Dedifferentiated amniotic fluid mesenchymal stem cell (primary cell): ENCODE results near the gene PLIN3.
"Not testable (repeated sequence)": the region's sequence is repeated elsewhere in the genome, so short reads cannot be mapped to it uniquely, and the experiment has no call there.

Experiments used
- DNase-seq: peaks from one replicate; pipeline ENCODE4 v3.0.0-alpha.2; 2016; ENCODE audit errors: extremely low spot score

Gene PLIN3, protein sequence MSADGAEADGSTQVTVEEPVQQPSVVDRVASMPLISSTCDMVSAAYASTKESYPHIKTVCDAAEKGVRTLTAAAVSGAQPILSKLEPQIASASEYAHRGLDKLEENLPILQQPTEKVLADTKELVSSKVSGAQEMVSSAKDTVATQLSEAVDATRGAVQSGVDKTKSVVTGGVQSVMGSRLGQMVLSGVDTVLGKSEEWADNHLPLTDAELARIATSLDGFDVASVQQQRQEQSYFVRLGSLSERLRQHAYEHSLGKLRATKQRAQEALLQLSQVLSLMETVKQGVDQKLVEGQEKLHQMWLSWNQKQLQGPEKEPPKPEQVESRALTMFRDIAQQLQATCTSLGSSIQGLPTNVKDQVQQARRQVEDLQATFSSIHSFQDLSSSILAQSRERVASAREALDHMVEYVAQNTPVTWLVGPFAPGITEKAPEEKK

DNA sequence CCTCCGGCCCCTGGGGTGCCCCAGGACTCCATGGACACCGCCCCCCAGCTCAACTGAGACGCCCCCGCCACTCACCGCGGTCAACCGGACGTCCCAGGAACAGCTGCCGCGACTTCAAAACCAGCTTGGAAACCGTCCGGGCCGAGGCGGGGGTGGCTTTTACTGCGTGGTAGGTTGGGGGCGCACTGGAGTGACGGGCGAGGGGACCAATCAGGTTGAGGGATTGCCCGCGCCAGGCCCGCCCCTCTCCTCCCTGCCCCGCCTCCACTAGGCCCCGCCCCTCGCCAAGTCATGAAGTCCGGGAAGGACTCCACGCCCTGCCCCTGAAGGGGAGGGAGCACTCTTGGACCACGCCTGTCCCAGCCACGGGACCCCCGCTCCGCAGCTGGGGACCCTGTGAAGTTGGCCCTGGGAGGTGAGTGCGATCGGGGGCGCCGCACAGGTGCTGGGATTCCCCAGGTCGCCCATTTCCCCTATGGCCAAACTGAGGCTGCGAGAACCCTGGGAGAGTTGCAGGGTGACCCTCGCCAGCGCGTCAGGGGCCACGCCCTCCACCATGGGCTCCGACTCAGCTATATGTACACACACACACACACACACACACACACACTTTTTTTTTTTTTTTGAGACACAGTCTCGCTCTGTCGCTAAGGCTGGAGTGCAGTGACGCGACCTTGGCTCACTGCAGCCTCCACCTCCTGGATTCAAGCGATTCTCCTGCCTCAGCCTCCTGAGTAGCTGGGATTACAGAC is at the start of gene PLIN3:
Gene PLIN3, minus strand, starts transcription at position 134 of the 752 bp plus-strand sequence. CDS start 6,273 bp downstream, outside the sequence.
- DNase-seq = peak; percentile 94

DNA sequence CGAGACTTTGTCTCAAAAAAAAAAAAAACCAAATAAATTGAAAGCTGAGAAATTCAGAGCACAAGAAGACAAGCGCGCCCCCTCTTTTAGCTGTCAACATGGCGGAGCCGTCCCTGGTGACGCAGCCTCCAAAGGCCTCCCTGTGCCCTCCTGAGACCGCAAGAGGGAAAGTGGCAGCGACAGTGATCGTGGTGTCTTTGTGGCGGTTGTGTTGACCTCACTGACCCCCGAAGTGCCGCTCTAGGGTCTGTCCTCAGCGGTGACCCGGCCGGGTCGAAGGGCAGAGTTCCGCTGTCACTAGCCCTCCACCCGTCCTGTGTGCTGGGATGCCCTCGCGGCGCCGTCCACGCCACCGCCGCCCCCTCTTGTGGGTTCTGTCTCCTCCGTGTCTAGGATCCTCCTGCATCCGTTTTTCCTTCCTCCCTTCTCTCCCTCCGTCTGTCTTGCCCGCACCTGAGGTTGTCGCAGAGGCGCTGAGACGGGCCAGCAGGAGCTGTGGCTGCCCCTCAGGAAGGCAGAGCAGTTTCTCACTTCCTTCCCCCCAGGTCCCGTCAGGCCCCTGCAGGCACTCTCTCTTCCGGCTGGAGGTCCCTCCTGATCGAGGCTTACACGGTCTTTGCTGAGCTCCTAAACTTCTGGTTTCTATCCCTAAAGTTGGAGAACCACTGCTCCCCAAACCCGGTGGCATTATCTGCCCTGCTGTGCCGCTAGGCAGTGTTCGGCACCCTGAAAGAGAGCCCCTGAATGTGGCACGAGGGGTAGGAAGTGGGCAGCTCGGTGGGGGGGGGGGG is 49.0 kb upstream of the PLIN3 start:
- DNase-seq = no peak

DNA sequence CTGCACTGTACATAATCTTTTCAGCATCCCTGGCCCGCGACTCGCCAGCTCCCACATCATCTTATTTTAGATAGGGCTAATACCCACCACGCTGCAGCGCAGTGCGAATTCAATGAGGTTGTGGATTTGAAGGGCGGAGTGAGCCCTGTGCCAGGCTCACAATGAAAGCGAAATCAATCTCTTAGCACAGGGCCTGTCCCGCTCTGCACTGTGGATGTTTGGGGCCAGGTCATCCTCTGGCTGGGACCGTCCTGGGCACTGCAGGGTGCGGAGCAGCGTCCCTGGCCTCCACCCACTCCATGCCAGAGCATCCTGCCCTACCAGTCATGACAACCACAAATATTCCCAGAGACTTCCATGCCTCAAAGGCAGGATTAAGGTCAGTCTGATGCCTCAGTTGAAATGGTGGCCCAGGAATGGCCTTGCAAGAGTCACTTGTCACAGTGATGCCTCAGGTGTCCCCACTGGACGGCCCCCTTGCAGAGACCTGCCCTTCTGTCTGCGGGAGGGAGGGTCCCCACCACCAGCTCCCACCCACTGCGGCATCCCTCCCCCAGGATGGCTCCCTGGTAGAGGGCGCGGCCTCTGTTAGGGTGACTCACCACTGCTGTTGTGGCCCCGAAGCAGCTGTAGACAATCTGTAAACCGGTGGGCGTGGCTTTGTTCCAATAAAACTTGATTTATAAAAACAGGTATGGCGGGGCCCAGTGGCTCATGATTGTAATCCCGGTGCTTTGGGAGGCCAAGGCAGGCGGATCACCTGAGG is 47.5 kb upstream of the PLIN3 start:
- DNase-seq = peak; percentile 59

DNA sequence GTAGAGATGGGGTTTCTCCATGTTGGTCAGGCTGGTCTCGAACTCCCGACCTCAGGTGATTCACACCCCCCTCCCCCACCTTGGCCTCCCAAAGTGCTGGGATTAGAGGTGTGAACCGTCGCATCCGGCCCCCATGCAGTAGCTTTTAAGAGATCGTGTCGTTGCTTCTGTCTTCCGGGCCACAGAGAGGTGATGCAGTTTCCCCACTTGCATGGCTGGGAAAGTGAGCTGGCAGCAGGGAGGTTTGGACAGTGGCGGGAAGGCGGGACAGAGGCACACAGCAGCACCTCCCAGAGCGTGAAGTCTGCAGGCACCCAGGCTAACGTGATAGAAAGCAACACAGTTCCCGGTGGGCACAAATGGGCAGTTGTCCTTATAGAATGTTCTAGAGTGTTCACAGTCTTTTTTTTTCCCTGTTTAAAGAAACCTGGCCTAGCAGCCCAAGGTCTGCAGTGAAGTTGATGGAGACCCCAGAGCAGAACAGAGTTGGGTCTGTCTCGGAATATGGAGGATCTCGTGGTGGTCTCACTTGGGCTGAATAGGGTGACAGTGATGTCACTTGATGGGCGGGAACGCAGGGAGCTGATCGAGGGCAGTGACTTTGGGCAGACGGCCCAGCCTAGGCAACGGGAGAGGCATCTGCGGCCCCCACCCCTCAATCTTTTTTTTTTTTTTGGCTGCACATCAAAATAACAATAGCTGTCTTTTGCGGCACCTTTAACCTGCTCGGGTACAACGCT is 46.7 kb upstream of the PLIN3 start:
- no peak for DNase-seq

DNA sequence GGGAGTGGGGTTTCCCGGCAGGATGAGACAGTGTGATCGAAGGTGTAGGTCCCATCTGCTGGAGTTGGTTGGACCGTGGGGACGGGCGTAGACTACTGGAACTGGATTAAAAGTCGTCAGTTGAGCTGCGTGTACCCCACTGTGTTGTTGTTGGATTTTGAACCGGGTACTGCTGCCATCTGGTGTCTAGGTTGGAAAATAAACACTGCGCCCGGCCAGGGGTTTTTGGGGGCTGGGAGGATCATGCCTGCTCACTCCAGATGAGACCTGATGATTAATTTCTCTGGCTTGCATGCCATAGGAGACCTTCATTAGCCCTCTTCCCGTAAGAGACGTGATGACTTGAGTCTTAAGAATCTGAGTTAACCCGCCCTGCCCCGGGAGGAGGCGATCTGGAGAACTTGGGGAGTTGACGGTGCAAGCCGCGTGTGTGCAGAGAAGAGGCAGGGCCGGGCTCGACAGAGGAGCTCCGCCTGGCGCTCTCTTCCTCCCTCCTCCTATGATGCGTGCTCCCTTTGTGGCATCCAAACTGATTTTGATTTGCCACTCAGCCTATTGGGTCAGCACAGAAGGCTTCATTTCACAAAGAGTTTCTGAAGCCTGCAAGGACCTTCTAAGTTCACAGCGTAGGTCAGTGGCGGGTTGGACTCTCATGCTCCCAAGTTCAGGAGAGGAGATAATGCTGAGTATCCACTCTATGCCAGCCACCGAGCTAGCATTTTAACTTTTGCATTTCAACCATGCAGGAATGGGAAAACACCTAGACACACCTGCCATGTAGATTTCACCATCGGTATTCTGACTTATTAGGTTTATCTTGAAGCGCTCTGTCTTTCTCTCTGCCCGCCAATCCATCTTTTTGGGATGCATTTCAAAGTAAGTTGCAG is 44.6 kb upstream of the PLIN3 start:
- DNase-seq = peak; percentile 99

DNA sequence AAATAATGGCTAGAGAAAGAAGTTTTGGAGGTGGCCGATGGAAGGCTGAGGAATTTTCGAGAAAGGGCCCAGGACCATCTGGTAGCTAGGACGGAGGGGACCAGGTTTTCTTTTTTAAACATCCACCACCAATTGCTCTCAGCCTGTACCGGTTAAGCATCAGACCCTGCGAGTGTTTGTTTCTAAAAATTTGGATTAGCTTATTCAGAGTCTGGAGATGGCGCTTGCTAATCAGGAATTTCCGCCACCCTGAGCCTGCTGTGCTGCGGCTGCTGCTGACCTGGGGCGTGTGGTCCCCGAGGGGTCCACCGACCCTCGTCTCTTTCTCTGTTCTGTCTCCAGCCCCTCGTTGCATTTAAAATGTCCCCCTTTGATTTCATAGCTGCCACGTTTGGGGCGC is 43.8 kb upstream of the PLIN3 start:
- DNase-seq = no peak

DNA sequence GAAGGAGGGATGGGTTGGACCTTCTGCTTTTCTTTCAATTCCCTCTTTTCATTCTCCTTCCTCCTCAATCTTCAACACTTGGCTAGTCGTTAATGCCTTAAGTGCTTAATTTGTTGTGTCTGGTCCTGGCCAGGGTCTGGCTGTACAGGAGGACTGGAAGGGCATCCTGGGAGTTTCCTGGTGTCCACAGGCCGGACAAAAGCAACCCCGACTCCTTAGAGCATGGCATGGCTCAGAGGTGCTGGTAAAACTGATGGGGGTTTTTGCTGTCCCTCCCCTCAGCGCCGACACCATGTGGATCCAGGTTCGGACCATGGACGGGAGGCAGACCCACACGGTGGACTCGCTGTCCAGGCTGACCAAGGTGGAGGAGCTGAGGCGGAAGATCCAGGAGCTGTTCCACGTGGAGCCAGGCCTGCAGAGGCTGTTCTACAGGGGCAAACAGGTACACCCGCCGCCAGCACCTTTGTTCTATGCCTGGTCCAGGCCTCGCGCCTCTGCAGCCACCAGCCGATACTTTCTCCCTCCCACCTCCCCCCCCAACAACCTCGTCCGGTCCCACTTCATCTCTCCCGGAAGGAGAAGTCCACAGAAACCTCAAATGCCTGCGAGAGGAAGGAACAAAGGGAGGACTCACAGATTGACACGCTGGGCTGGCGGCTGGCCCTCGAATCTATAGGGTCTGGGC is 43.3 kb upstream of the PLIN3 start:
- DNase-seq = peak; percentile 22

DNA sequence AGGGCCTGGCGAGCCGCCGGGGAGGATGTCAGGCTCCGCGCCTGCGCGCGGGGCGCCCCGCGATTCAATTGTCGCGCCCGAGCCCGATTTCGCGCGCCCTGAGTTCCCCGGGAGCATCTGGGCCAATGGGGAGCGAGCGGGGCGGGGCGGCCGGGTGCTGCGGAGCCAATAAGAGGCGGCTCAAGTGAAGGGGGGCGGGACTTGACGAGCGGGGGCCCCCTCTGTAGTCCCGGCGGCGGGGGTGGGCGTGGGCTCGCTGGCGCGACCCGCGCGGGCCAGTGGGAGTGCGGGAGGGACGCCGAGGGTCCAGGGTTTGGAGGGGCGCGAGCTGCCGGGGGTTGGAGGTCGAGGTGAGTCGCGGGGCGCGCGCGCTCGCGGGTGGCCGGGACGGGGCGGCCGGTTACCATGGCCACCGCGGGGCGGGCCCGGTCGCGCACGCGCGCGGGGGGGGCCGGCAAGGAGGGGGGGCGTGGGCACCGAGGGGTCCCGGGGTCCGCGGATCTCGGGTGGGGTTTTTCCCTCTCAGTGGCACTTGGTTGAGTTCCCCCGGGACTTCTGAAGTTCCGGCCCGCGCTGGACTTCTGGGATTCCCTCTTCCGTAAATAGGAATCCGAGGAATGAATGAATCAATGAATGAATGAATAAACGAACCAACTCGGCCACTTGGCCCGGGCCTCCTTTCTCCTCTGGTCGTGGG is 42.6 kb upstream of the PLIN3 start:
- peak; percentile 79 for DNase-seq

DNA sequence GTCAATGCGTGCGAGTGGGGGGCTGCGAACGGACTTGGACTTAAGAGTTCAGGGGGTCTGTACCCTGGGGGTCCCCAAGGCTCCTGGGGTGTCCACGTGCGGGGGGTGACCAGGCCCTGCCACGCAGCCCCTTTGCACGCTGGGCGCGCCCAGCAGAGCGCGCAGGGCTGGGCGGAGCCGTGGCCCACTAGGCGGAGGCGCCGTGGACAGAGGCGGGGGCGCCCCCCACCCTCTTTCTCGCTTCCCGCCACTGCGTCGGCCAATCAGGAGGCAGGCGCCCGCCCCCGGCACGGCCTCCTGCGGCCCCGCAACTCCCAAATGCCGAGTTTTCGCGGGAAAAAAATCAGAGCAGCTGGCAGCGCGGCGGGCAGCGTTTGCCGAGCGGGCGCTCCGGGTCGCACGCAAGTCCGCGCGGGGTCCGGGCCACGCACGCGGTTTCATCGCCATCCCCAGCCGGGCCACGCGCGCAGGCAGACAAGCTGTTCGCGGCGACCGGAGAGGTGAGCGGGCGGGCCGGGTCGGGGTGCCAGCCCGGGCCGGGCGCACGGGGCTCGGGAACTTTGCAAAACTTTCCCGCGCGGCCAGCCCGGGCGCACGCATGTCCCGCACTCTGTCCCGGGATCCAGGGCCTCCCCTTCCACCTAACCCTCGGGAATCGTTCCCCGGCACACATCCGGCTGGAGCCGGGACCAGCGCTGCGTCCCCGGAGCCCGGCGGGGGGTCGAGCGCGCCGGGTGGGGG is 41.9 kb upstream of the PLIN3 start, which contains the start of gene UHRF1:
Gene UHRF1, plus strand, starts transcription at position 346 of the 741 bp plus-strand sequence. CDS start 1,385 bp downstream, outside the sequence.
- DNase-seq = no peak

DNA sequence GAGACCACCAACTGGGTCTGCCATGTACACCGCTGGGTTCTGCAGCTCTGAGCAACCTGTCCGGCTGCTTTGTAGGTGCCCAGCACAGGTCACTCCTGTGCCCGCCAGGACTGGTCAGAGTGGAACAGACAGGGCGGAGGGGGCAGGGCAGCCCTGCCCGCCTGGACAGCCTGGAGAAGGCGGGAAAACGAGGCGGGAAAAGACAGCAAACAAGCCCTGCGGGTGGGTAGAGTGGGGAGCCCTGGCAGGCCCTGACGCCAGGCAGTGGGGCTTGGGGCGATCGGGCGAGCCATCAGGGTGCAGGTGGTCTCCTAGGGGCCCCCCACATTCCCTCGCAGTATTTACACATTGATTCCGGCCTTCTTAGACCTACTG is 41.3 kb upstream of the PLIN3 start:
- DNase-seq = no peak

DNA sequence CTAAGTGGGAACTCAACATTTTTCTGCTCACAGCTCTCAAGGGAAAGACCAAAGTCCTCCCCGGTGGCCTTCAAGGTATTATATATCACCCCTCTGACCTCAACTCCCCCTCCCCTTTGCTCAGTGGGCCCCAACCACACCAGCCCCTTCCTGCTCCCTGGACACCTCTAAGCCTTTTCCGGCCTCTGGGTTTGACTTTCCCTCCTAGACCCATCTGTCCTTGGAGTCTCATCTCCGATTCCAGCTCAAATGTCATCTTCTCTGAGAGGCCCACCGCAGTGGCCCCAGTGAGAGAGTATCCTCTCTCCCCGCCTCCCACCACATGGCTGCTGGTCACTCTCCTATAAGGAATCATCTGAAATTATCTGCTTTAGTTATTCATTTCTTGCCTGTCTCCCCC is 40.9 kb upstream of the PLIN3 start:
- DNase-seq = no peak

DNA sequence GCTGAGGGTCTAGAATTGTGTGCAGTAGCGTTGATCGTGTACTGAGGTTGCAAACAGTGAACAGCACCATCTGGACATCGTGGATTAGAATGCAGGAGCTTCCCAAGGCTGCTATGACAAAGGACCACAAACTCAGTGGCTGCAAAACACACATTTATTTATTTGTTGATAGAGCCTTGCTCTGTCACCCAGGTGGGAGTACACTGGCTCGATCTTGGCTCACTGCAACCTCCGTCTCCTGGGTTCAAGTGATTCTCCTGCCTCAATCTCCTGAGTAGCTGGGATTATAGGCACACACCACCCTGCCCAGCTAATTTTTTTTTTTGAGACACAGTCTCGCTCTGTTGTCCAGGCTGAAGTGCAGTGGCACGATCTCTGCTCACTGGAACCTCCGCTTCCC is 39.5 kb upstream of the PLIN3 start:
- no peak for DNase-seq

DNA sequence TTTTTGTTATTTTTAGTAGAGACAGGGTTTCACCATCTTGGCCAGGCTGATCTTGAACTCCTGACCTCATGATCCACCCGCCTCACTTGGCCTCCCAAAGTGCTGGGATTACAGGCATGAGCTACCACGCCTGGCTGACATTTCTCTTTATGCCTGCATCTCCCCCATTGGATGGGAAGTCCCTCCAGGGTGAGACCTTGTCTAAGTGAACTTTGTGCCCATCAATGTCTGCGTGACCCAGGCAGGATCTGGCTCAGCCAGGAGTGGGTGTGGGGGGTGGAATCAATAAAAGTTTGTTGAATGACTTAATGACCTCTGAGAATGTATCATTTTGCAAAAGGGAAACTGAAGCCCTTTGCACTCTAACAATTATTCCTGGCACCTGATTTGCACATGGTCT is 37.0 kb upstream of the PLIN3 start:
- DNase-seq = no peak

DNA sequence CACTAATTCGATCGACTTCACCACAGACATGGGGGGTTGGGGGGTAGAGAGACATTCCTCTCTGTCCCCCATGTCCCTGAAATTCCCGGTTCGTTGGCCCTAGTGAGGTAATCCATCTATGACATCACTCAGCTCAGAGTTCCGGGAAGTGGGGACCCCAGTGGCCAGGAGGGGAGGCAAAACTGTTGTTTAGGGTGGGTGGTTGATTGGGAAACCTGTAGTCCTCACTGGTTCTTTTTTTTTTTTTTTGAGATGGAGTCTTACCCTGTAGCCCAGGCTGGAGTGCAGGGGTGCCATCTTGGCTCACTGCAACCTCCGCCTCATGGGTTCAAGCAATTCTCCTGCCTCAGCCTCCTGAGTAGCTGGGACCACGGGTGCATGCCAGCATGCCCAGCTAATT is 35.3 kb upstream of the PLIN3 start, which contains the start of gene ARRDC5:
Gene ARRDC5, minus strand, starts transcription at position 101 of the 400 bp plus-strand sequence. Its CDS starts 71 bp downstream, at position 30.
- no peak for DNase-seq

DNA sequence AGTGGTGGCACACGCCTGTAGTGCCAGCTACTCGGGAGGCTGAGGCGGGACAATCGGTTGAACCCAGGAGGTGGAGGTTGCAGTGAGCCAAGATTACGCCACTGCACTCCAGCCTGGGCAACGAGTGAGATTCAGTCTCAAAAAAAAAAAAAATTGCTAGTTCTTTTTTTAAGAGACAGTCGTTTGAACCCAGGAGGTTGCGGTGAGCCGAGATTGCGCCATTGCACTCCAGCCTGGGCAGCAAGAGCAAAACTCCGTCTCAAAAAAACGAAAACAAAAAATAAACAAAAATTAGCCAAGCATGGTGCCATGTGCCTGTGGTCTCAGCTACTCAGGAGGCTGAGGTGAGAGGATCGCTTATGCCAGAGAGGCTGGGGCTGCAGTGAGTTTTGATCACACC is 33.4 kb upstream of the PLIN3 start:
- DNase-seq = not testable (repeated sequence)

DNA sequence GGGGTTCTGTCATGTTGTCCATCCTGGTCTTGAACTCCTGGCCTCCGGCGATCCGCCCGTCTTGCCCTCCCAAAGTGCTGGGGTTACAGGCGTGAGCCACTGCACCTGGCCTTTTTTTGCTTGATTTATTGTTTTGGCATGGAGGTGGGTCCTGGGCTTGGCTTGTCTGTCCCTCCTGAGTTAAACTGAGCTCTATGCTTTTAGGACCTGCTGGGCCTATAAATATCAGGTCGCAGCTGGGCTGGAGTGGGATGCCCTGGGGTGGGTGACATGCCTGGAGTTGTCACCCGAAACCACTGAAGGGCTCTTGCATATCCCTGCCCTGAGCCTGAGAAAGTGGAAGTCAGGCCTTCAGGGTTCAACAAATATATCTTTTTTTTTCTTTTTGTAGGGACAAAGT is 29.7 kb upstream of the PLIN3 start:
- DNase-seq = no peak

DNA sequence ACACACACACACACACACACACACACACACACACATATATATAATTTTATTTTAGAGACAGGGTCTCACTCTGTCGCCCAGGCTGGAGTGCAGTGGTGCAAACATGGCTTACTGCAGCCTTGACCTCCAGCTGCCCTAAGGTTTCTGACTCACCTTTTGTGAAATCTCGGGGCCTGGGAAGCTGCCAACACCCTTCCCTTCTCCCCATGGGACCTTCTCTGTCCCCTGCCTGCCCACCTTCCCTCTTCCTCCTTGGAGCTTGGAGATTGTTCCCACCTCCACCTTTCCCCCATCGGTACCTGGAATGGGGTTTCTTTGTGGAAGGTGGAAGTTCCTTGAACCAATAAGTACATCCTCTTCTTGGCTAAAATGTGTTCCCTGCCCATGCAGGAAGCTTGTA is 28.9 kb upstream of the PLIN3 start:
- DNase-seq = no peak

DNA sequence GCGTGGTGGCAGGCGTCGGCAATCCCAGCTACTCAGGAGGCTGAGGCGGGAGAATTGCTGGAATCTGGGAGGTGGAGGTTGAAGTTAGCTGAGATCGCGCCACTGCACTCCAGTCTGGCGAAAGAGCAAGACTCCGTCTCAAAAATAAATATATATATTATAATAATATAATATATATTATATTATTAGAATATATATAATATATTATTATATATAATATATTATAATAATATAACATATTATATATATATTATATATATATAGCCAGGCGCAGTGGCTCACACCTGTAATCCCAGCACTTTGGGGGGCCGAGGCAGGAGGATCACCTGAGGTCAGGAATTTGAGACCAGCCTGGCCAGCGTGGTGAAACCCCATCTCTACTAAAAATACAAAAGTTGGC is 25.5 kb upstream of the PLIN3 start:
- not testable (repeated sequence) for DNase-seq
